ENCODE measurements around the gene MORF4L2.
"Not testable (repeated sequence)": the region's sequence is repeated elsewhere in the genome, so short reads cannot be mapped to it uniquely, and the experiment has no call there.

The MORF4L2 gene

DNA sequence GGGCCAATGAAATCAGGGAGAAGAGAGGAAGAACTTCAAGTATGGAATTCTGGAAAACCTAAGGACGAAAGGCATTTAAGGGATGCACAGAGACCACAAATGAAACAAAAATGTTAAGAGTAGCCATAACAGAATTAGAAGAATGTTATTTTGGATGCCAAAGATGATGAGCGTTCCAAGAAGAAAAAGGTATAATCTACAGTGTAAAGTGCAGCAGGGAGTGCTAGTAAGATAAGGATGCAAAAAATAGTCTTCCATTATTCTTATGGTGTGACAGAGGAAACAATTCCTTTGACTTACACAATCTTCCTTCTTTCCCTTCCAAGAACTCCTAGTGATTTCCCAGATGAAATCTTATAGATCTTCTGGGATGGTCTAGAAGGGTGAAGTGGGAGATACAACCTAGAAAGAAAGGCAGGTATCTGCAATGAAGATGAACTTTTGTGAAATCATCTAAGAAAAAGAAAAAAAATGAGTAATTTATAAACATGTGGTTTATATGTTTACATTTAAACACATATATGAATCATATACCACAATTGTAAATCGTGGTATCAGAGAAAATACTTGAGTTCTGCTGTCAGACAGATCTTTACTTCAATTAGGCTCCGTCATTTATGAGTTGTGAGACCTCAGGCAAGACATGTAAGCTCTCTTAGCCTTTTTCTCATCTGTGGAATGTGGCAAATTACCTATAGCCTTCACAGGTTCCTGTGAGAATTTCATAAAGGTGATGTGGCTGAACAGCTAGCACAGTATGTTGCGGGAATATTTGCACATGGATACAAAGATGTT is 8.1 kb downstream of the MORF4L2 start:
- DNase-seq (ENCODE audit: low read depth): no peak

DNA sequence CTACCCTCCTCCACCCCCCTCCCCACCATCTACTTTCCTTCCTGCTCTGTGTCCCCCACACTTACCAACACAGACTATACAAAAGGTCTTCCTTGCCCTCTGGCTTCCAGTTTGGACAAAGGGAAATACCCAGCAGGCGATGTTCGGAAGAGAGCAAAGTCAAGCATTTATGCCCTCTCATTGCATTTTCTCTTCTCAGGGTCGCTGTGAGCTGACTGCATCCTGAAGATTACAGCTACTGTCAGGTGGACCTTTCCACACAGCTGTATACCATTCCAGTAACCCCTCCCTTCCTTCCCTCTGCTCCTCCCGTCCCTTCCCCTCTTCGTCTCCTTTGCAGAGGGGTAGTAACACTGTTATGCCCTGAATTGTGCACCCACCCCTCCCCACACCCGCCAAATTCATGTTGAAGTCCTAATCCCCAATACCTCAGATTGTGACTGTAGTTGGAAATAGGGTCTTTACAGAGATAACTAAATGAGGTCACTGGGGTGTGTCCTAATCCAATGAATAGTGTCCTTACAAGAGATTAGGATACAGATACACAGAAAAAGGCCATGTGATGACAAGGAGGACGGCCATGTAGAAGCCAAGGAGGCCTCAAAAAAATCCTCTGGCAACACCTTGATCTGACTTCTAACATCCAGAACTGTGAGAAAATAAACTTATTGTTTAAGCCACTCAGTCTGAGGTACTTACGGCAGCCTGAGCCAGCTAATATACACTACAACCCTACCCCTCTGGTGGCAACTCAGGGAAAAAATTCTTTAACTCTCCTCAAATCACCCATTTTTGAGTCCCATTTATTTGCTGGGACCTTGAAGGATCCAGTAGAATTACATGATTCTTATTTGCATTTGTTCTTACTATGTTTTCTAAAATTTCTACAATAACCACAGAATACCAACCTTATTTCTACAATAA is 11.7 kb downstream of the MORF4L2 start:
- DNase-seq (ENCODE audit: low read depth): no peak

DNA sequence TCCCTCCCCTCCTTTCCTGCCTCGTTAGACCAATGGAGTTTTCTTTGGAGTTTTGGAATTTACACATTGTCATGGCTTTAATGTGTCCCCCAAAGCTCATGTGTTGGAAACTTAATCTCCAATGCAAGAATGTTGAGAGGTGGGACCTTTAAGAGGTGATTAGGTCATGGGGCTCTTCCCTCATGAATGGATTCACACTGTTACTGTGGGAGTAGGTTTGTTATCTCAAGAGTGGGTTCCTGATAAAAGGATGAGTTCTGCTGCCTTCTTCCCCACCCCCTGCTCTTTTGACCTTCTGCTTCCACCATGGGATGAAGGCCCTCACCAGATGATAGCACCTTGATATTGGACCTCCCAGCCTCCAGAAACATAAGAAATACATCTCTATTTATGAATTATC is 16.8 kb downstream of the MORF4L2 start:
- no peak for DNase-seq (ENCODE audit: low read depth)

DNA sequence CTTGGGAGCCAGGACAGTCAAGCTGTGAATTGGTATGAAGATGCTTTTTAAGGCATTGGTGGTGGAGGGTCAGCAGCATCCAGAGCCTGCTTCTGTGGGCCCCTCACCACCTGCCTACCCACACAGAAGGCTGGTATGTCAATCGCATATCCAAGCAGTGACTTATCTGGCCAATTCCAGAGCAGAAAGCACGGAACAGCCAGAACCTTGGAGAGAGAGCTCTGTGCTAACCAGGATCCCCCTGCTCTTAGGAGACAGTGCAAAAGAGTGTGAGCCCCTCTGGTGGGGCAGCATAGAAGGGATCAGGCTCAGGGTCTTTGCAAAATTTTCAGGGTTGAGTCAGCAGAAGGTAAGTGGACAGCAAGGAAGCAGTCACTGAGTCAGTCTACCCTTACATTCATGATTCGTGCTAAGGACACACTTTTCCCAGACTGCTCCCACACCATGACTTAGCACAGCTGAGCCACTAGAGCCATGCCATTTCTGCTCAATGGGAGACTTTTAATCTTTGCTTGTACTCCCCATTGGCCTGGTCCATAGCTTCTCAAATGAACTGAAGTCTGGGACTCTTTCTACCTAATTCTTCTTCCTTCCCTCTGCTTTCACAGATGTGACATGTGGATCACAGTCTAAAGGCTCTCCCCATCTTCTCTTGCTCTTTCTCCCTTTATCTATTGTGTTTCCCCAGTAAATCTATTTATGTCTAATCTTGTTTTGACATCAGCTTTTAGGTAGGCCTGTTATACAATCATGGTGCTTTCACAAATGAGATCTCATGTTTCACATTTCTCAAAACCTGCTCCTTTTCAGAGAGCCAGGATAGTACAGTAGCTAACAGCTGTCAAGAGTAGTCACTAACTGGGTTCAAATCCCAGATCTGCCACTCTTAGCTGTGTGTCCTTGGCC is 20.0 kb downstream of the MORF4L2 start:
- DNase-seq (ENCODE audit: low read depth): no peak

DNA sequence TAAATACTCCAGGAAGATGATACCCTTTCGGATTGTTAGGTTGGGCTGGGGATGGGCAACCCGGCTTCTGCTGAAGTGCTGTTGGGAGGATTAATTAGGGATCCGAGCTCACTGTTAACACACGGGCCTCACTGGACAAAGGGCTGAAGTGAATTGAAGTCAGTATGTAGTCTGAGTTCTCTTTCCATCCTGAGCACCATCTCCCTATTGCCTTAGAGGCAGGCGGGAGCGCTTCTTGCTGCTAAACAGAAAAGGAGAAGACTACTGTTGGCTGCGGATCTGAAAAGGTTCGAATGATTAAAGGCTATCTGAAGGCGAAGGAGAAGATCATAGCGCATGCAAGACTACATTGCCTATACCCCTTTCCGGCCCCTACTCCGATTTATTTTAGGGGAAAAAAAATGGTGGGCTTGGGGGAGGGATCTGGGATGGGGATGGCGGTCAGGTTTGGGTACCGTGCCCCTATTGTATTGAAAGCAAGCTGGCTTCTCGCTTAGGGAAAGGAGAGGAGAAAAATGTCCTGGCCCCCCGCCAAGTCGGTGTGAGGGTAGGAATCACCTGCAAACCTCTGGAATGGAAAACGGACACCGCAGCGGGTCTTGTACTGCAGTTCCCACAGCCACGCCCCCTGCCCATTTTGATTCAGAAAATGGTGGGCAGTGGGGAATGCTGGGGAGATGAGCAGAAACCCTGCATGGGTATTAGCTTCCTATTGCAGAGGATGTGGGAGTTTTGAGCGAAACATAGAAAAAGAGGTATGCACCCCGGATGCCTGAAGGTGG is 22.3 kb downstream of the MORF4L2 start:
- no peak for DNase-seq (ENCODE audit: low read depth)

DNA sequence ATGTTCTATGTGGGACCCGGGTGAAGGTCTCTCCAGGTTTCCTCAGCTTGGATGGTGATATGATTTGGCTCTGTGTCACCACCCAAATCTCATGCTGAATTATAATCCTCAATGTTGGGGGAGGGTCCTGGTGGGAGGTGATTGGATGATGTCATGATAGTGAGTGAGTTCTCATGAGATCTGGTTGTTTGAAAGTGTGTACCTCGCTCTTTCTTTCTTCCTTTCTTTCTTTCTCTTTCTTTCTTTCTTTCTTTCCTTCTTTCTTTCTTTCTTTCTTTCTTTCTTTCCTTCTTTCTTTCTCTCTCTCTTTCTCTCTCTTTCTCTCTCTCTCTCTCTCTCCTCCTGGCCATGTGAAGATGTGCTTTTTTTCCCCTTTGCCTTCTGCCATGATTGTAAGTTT is 27.0 kb downstream of the MORF4L2 start:
- DNase-seq (ENCODE audit: low read depth): not testable (repeated sequence)

DNA sequence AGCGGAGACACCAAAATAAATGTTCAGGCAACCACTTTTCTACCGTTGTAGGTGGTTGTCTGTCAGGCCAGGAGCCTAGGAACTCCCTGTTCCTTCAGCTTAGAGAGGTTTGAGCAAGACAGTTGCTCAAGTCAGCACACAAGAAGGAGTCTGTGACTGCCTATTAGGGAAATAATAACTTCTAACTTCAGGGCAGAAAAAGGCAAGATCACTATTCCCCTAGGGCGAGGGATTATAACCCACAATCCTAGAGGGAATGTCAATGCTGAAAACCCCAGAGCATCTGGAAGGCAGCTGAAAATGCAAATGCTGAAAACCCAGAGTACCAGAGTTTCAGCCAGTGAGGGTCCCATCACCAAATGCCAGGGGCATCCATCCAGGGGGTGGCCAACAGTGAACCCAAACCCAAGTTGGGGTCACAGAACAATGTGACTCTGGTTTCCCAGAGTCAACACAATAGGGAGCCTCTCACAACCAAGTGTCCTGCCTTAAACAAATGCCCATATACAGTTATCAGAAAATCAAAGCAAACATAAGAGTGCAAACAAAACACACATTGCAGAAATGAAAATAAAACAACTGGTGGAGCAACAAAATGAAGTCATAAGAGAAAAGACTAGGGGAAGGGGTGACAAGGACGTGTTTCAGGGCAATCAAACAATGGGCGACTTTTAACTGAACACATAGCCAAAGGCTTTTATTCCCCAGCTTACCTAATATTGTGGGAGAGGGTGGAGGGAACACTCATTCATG is 27.6 kb downstream of the MORF4L2 start:
- DNase-seq (ENCODE audit: low read depth): no peak

DNA sequence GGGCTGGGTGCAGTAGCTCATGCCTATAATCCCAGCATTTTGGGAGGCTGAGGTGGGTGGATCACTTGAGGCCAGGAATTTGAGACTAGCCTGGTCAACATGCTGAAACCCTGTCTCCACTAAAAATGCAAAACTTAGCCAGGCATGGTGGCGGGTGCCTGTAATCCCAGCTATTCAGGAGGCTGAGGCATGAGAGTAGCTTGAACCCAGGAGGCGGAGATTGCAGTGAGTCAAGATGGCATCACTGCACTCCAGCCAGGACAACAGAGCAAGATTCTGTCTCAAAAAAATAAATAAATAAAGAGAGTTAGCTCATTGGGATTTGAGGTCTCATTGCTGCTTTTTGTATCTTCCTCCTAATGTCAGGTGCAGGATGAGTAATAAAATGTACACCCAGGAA is 29.4 kb downstream of the MORF4L2 start:
- DNase-seq (ENCODE audit: low read depth): not testable (repeated sequence)

DNA sequence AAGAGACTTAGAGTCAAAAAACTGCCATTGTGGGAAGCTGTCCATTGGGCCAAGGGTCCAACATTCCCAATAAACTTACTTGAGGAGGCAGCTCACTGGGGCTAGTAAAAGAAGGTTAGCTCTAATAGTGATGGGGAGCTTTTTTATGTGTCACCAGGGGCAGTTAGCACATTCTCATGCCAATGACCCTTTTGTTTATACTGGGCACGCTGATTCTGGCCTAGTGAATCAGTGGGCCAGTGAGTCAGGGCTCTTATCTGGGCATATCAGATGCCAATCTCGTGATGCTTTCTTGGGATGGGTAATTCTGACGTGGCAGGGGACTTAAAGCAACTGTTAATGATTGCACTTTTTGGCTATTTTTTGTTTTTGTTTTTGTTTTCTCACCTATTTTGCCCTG is 29.9 kb downstream of the MORF4L2 start:
- DNase-seq (ENCODE audit: low read depth): peak; percentile 77

DNA sequence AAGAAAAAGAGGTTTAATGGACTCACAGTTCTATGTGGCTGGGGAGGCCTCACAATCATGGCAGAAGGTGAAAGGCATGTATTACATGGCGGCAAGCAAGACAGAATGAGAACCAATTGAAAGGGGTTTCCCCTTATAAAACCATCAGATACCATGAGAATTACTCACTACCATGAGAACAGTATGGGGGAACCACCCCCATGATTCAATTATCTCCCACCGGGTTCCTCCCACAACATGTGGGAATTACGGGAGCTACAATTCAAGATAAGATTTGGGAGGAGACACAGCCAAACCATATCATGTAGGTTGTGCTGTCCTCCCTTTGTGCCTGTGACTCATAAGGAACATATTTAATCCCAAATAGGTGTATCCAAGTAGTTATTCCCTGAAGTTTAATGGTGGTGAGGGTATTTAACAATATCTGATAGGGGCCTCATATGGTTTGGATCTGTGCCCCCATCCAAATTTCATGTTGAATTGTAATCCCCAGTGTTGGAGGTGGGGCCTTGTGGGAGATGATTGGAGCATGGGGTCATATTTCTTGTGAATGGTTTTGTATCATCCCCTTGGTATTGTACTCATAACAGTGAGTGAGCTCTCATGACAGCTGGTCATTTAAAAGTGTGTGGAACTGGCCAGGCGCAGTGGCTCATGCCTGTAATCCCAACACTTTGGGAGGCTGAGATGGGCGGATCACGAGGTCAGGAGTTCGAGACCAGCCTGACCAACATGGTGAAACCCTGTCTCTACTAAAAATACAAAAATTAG is 31.1 kb downstream of the MORF4L2 start:
- not testable (repeated sequence) for DNase-seq (ENCODE audit: low read depth)

DNA sequence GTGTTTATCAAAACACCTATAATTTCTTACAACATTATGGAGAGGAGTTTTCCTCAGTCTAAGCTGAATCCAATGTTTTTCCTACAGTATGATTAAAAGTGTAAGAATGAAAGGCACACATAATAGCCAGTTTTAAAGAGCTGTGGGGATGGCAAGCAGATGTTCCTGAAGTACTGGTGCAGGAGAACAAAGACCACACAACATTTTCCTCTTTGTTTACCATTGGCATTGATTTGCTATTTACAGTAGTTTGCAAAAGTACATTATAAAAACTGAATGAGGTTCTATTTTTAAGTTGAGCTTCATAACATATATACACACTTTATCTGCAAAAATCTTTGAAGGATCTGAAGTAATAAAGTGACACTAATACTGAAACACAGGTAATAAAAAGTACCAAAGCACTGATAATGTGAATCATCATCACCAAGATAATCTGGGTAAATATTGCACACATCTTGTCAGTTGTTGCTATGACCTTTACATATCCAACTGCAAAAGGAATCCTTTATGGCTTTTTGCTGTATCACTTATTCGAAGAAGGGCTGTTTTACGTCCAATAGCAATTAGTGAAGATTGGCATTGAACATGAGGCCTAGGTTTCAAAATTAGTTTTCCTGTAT is 35.2 kb downstream of the MORF4L2 start:
- DNase-seq (ENCODE audit: low read depth): no peak

DNA sequence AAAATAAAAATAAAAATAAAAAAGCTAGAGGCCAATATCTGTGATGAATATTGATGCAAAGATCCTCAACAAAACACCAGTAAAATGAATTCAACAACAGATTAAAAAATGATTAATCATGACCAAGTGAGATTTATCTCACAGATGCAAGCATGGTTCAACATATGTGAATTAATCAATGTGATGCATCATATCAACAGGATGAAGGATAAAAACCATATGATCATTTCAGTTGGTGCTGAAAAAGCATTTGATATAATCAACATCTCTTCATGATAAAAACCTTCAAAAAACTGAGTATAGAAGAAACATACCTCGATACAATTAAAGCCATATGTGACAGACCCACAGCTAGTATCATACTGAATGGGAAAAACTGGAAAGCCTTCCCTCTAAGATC is 38.9 kb downstream of the MORF4L2 start:
- DNase-seq (ENCODE audit: low read depth): no peak

DNA sequence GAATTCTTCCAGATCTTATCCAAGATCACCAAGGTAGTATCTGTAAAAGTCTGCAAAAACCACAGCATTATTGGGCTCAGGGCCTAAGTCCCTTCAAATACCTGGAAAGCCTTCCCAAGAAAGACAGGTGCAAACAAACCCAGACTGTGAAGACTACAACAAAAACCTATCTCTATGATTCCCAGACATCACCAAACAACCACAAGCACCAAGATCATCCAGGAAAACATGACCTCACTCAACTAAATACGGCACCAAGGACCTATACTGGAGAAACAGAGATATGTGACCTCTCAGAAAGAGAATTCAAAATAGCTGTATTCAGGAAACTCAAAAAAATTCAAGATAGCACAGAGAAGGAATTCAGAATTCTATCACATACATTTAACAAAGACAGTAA is 42.4 kb downstream of the MORF4L2 start:
- no peak for DNase-seq (ENCODE audit: low read depth)

DNA sequence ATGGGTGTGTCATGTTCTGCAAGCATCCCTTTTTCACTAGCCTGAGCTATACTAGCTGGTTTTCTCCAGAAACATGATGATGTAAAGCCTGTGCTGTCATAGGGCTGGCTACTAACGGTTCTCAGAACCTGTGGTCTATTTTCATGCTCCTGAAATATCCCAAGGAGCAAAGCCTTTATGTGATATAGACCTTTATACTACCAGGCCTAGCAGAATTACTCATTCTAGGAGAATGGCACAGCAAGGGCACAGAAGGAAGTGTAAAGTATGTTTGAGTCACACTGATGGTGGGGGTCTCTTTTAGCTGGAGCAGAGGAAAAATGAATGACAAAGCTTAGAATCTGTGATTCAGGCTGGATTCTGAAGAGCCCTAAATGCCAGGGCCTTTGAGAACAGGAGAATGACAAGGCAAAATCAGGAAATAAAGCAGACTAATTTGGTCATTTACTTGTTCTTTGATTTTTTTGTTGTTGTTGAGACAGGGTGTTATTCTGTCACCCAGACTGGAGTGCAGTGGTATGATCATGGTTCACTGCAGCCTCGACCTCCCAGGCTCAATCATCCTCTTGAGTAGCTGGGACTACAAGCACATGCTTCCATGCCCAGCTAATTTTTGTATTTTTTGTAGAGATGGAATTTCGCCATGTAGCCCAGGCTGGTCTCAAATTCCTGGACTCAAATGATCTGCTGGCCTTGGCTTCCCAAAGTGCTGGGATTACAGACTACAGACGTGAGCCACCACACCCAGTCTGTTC is 45.9 kb downstream of the MORF4L2 start:
- no peak for DNase-seq (ENCODE audit: low read depth)

DNA sequence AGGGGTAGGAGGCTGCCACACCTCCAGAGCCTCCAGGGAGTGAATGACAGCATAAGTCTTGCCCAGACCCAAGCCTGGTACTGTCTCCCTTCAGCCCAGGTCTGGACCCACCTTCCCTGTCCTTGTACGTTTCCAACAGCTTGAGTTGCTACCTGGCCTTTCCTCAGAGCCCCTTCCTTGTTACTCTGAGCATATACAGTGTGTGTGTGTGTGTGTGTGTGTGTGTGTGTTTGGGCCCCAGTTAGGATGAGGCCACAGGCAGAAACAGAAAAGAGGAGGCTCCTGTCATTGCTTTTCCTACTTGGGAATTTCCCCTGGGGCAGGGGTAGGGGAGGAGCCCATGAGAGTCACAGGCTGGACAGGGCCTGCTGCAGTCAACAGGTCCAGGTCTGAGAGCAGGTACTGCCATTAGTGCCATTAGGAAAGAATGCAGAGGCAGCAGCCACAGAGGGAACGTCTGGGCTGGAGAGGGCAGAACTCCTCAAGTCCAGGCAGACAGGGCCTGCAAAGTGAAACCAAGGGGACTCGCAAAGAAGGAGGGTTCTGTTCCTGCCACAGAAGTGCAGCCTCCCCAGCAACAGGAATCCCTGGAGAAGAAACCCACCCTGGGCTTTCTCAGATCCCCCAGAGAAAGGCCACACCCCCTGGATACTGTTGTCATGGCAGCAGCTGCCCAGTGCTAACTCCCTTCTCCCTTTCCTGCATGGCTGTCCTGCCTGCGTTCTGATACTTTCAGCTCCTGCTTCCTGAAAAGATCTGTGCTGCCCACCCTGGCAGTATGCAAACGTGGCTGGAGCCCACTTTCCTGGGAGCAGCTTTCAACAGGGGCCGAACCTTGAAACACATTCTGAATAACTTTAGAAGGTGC is 47.8 kb downstream of the MORF4L2 start:
- not testable (repeated sequence) for DNase-seq (ENCODE audit: low read depth)

DNA sequence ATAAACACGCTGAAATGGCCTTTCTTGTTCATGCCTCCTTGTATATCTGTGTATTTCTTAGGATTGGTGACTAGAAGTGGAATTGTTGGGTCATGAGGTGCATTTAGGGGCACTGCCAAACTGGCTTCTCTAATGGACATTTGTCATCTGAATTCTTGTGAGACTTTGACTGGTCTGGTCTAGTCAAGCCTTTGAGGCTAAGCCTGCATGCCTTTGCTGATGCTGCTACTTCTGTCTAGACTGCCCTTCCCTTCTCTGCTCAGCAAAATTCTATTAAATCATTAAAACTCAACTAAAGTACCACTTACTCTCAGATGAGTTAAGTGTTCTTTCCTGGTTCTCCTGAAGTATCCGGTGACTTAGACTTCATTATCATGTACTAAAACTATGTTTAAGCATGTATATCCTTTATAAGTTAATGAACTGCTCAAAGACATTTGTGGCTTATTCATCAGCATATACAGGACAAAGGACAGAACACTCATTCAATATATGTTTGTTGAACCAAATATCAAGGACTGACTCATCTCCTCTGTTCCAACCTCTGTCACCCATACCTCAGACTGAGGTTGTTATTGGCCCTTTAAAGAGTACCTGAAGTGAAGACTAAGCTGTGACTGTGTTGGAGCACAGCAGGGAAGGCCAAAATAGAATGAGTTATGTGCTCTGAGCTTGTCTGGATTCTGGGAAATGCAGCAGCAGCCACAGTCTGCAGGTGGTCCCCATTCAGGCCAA is 48.7 kb downstream of the MORF4L2 start:
- no peak for DNase-seq (ENCODE audit: low read depth)

DNA sequence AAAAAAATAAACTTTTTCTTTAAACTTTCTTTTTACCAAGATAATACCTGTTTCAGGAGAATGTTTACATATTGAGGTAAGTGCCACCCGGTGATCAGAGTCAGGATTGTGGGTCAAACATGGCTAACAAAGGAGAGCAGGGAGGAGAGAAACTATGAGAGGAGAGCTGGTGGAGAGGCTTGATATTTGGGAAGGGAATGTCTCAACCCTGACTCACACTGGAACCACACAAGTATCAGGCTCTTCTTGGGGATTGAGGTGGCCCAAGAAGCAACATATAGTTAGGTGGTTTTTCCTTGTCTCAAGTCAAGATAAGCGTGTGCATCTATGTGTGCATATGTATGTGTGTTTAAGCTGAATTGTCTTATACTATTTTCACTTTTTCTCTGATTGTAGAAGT is 51.1 kb downstream of the MORF4L2 start:
- no peak for DNase-seq (ENCODE audit: low read depth)
